Lung (tissue), 12 donors: ENCODE results near the gene NUBPL. TPM values are rescaled to one million over a fixed set of nuclear protein-coding genes. Genes with fewer than 3 reads are reported as not detected.

Experiments
- ATAC-seq: fragments of 200-7000 bp; cut with Tn5 transposase; one replicate; pipeline ENCODE4 v1.9.1; 2020; ENCODE audit warnings: moderate number of reproducible peaks; ENCODE audit not compliant: insufficient read depth, low FRiP score
- DNase-seq, 3 donors: peaks; one replicate each; pipeline ENCODE4 v3.0.0-alpha.2; 2013 to 2017
- H3K27ac ChIP-seq, 2 donors: one replicate each; pipeline ENCODE4 v1.5.1; 2013; ENCODE audit warnings: mild to moderate bottlenecking in 2 of 2, moderate library complexity in 2 of 2, control low read depth in 1 of 2, inconsistent platforms in 1 of 2, low read depth in 1 of 2, low read length in 1 of 2
- H3K27me3 ChIP-seq, 3 donors: one replicate each; pipeline ENCODE4 v1.5.1; 2013; ENCODE audit warnings: low read length in 2 of 3; ENCODE audit not compliant: control insufficient read depth in 3 of 3, insufficient read depth in 3 of 3
- H3K36me3 ChIP-seq, 4 donors: one replicate each; pipeline ENCODE4 v1.5.1; 2013; ENCODE audit warnings: low read length in 4 of 4, mild to moderate bottlenecking in 1 of 4, moderate library complexity in 1 of 4; ENCODE audit not compliant: control insufficient read depth in 4 of 4, insufficient read depth in 4 of 4
- H3K4me1 ChIP-seq, 5 donors: one replicate each; pipeline ENCODE4 v1.5.1; 2013; ENCODE audit warnings: low read length in 5 of 5, mild to moderate bottlenecking in 2 of 5, moderate library complexity in 1 of 5; ENCODE audit not compliant: control insufficient read depth in 5 of 5, insufficient read depth in 5 of 5
- H3K4me3 ChIP-seq: one replicate; pipeline ENCODE4 v1.5.1; 2013; ENCODE audit warnings: mild to moderate bottlenecking, control low read depth, moderate library complexity
- H3K9ac ChIP-seq, 2 donors: one replicate each; pipeline ENCODE4 v1.5.1; 2013; ENCODE audit warnings: low read length in 2 of 2, control low read depth in 1 of 2; ENCODE audit not compliant: insufficient read depth in 1 of 2
- H3K9me3 ChIP-seq, 4 donors: one replicate each; pipeline ENCODE4 v1.5.1; 2013; ENCODE audit warnings: low read length in 3 of 4, mild to moderate bottlenecking in 1 of 4, moderate library complexity in 1 of 4; ENCODE audit not compliant: control insufficient read depth in 4 of 4, insufficient read depth in 3 of 4
- CTCF ChIP-seq: IDR thresholded peaks from 2 replicates; pipeline ENCODE4 v1.5.1; 2012; ENCODE audit warnings: mild to moderate bottlenecking; ENCODE audit errors: control extremely low read depth, extremely low read depth
- WGBS, 2 donors: extraction: QIAGEN DNeasy Blood & Tissue Kit; methylation state at CpG; one replicate each; pipeline ENCODE4 v1.1.7; 2013; 5-methylcytosine and 5-hydroxymethylcytosine counted together
- polyA plus RNA-seq, 2 donors: library from polyadenylated mRNA; stranded (reverse); fragments of 200-250 nt; gene quantifications; one replicate each; pipeline ENCODE4 v1.2.1, GENCODE V29; 2013
- total RNA-seq, 2 donors: library from RNA; depleted of rRNA in 1 of 2; stranded (reverse); fragments of >200 nt in 1 of 2; gene quantifications; one replicate each; pipeline ENCODE4 v1.2.1, GENCODE V29; 2014 to 2021
- donor health status: control.
- donor health status: control.
- donor health status: Bipolar disorder and iron deficiency.
- donor health status: healthy.
- donor health status: DM: yes; HTN: yes; CAD: no.

NUBPL gene
- total and polyA plus RNA-seq, 4 donors = 3.0 to 20.9 (median 9.5) TPM

DNA sequence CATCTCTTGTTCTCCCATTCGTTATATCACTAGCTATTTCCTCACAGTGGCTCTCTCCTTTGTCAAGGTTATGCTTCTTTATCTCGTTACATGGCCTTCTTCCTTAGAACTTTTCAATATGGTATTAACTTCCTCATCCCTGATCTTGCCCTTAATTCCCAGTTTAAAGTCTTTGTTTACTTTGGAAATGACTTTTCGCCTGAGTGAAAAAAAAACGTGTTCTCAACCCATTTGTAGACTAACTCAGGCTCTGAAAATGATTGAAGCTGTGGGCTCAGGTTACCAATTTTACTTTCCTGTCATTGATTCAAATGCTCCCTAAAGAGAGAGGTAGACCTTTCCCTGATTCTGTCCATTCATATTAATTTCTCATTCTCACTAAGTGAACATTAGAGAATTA, 135.2 kb downstream of the NUBPL start:
- ATAC-seq (no peak), DNase-seq (no peak)
- no peak for TF ChIP-seq CTCF

GRCh38 chr14:31699809-31700208, 138.6 kb downstream of the NUBPL start:
- H3K4me3 ChIP-seq = no peak overlapping the region
- DNase-seq = no peak
- peaks cover 0 to 6% (median 0%) of the 10 kb centered on the region in 4 donors for H3K36me3 ChIP-seq
- H3K27ac ChIP-seq = no peak overlapping the region
- H3K9ac ChIP-seq = no peak overlapping the region
- no peak for TF ChIP-seq CTCF
- ATAC-seq = no peak
- peaks cover 0 to 6% (median 0%) of the 10 kb centered on the region in 4 donors for H3K9me3 ChIP-seq
- peaks cover 0 to 4% (median 0%) of the 10 kb centered on the region in 5 donors for H3K4me1 ChIP-seq
- H3K27me3 ChIP-seq = no peaks in the 10 kb centered on the region

More for the DNA sequence above, 135.2 kb downstream of the NUBPL start:
- H3K4me1 ChIP-seq = peaks cover 0 to 7% (median 0%) of the 10 kb centered on the region in 5 donors
- H3K9me3 ChIP-seq = peaks cover 0 to 5% (median 0%) of the 10 kb centered on the region in 4 donors
- no peaks in the 10 kb centered on the region for H3K27me3 ChIP-seq
- no peak overlapping the region for H3K9ac ChIP-seq
- no peak overlapping the region for H3K27ac ChIP-seq
- H3K4me3 ChIP-seq = no peak overlapping the region
- WGBS, 2 donors = 67 to 76% methylated on average over 4 of the region's 4 CpGs
- no peaks in the 10 kb centered on the region for H3K36me3 ChIP-seq

- Histone ChIP-seq H3K4me3 (no peak overlapping the region), H3K27me3 (no peaks in the 10 kb centered on the region), H3K27ac (no peak overlapping the region), H3K9ac (no peak overlapping the region), H3K36me3 (peaks cover 0 to 6% (median 2%) of the 10 kb centered on the region in 4 donors), H3K4me1 (peaks cover 0 to 4% (median 0%) of the 10 kb centered on the region in 5 donors), H3K9me3 (peaks cover 0 to 6% (median 0%) of the 10 kb centered on the region in 4 donors)
- DNase-seq (no peak), ATAC-seq (no peak)
- WGBS, 2 donors = 92% methylated on average over 33 to 35 of the region's 35 CpGs
- no peak for TF ChIP-seq CTCF
Observed at GRCh38 chr14:31700282-31701074, 139.3 kb downstream of the NUBPL start.
